GM21423 (cell line): Measurements from ENCODE around the gene PARD3.
"Not testable (repeated sequence)": the region's sequence is repeated elsewhere in the genome, so short reads cannot be mapped to it uniquely, and the experiment has no call there.

Experiments used
- ATAC-seq: cut with Tn5 transposase; IDR thresholded peaks from one replicate; pipeline ENCODE4 v1.9.1; 2021; ENCODE audit warnings: mild to moderate bottlenecking, moderate library complexity; ENCODE audit not compliant: unreplicated experiment

PARD3 gene

GRCh38 chr10:34364253-34365037 lies 450.7 kb downstream of the PARD3 start:
- no peak for ATAC-seq

DNA sequence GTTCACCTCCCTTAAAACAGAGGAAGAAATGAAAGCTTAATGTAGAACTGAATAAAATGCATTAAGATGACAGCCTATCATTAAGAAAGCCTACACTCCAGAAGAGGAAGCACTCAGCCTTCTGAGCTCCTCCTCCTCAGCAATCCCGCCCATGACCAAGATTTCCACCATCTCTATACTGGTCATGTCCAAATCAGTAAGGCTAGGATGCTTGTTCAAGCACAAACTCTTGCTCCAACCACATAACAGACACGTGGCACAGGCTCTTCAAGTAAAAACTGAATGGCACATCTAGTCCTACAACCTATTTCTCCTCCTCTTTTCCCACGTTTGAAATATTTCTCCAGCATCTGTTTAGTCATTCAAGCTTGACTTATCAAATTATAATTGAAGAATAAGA lies 454.1 kb downstream of the PARD3 start:
- no peak for ATAC-seq

DNA sequence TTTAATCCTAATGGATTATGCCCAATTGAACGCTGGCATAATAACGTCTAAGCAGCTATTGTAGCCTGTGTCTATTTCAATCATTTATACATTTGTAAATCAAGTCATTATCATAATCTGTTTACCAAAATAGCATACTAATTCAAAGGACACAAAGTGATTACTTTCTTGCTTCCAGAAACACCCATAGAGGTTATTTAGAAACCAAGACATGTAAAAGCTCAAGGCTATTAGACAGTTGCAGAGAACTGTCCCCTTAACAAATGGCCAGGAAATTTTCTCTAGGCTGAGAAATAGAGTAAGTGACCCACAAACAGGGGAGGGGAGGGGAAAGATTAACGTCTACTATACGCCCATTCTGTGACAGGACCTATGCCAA lies 455.7 kb downstream of the PARD3 start:
- no peak for ATAC-seq

- no peak for ATAC-seq
Observed at GRCh38 chr10:34358729-34359434, 456.2 kb downstream of the PARD3 start.

DNA sequence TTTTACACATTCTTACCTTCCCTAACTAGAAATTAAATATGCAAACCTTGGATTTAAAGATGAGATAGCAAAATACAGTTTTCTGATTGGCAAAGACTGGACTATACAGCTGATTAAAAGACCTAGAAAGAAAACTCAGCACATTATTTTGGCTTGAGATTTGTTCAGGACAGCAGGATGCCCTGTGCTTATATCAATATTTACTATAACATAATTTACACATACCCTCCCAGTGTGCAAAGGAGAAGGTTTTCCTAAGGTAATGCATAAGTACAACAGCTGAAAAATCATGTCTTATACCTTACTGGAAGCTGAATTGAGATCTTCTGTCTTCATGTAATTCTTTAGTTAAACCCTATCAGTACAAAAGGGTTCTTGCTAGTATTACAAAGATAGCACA lies 458.6 kb downstream of the PARD3 start:
- ATAC-seq: no peak

- ATAC-seq: not testable (repeated sequence)
Observed at GRCh38 chr10:34353530-34353929, 461.6 kb downstream of the PARD3 start.

GRCh38 chr10:34352599-34353204 lies 462.4 kb downstream of the PARD3 start:
- ATAC-seq: not testable (repeated sequence)

DNA sequence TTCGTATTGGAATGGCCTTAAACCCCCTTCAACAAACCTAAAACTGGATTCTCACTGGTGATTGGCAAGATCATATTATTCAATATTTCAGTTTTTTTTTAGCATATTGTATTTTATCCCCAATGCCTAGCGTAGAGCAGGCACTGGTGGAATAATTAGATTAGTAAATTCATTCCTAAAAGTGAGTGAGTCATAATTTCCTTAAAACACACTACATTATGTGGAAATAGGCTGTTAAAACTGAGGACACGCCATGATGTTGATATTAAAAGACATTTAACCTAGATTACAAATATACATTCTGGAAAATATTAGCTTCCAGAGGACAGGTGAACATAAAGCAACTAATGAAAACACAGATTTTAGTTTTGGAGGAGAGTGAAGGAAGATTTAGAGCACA lies 463.9 kb downstream of the PARD3 start:
- ATAC-seq: no peak

DNA sequence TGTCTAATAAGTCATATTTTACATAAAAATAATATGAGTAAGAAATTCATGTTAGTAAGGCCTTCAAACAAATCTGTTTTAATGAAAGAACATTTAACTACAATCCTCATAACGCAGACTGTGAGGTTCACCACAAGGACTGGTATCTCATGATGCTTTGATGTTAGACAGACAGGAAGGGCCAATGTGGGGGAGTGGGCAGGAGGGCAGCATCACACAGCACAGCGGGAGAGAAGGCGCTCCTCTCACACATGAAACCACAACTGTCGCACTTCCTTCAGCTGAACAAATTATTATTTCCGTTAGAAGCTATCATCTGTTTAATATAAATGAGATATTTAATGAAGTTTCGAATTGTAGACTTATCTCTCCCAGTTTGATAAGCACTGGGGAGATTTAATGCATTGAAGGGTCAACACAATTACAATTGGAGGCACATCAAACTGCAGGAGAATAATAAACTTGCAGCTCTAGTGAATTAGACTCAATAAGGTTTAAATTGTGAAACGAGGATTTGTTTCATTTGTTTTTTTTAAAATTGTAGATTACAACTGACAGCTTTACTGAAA lies 466.1 kb downstream of the PARD3 start:
- no peak for ATAC-seq

GRCh38 chr10:34348021-34348420 lies 467.1 kb downstream of the PARD3 start:
- no peak for ATAC-seq

DNA sequence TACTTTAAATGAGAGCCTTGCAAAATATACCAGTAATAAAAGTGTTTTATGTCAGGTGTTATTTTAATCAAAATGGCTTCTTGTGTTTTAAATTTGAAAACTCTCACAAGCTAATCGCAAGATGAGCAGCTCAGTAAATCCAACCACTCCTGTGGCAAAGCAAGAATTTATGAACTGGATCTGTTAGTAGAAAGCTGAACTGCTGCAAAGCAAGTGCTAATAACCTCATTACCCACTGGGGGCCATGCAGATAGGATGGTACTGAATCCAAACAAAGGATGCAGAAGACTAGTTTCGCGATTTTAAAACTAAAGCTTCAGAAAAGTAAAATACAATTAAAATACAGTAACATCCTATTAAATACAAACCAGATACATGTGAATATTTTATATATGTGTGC lies 468.0 kb downstream of the PARD3 start:
- ATAC-seq: no peak

DNA sequence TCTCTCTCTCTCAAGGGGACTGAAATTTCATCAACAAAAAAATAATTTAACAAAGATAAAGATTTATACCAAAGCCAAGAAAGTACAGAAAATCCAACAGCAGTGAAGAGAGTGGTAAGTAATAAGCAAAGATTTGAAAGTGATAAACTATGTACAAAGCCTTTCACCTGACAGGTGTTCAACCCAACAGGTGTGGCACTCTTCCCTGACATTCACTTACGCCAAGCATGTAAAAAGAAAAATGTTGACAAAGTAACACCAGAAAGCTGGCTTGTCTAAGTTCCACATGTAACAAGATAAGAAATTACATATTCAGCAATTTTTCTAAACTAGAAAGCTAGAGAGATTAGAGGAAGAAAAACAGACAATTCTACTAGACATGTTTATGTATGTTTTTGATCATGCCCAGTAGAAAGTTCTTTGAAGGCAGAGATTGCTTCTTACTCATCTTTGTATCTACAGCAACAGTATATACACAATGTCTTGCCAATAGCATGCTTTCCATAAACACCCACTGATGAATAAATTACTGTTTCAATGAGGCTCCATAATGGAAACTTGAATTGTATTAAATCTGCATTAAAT lies 468.5 kb downstream of the PARD3 start:
- ATAC-seq: no peak

GRCh38 chr10:34345383-34345782 lies 469.7 kb downstream of the PARD3 start:
- no peak for ATAC-seq

DNA sequence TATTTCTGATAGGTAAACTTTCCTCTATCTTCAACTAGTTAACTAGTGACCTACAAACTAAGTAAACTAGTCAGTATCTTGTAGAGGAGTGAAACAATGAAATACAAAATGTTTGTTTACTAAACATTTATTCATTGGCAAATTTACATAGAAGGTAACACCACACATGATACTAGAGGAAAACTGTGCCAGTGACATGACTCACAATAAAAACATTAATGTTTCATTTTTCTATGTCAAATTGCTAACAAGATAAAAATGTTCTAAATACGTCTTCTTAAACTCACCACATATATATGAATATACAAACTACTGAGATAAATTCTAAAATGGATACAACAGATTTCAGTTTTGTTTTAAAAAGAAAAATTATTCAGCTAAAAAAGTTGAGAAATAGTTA lies 471.3 kb downstream of the PARD3 start:
- no peak for ATAC-seq

GRCh38 chr10:34341473-34341872 lies 473.6 kb downstream of the PARD3 start:
- no peak for ATAC-seq

GRCh38 chr10:34340934-34341333 lies 474.2 kb downstream of the PARD3 start:
- ATAC-seq: no peak

GRCh38 chr10:34339816-34340553 lies 475.1 kb downstream of the PARD3 start:
- ATAC-seq: no peak

DNA sequence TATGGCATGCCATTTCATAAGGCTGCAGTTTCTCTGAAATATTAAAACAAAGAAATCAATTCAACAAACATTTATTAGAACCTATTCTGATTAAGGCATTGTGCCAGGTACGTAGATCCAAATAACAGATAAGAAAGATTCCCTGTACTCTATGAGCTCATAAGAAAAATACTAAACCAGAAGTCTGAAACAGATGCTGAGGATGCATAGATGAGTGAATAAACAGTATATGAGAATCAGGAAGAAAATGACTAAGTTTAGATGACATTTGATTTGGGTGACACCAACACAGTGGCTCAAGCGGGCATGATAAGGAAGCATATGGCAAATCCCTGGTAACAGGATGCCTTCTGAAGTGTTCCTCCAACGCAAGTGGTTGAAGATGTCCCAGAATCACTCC lies 477.2 kb downstream of the PARD3 start:
- ATAC-seq: no peak

GRCh38 chr10:34335960-34336690 lies 479.0 kb downstream of the PARD3 start:
- no peak for ATAC-seq

DNA sequence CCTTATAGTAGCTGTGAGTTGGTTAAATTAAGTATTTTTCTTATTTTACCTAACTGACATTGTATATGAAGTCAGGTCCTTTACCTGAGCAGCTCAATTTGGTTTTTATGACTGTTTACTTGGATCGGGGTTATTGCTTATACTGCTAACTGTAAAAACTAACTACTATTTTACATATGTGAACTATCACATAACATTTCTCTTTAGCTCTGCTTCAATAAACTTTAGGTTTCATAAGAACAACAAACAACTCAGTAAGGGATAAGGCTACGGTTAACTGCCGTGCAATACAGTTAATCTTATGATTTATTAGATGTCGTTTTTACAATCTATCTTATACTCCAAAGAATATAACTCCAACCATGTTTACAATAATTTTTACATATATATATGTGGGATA lies 480.2 kb downstream of the PARD3 start:
- no peak for ATAC-seq
